ENCODE measurements around the gene KATNAL2.

- no peak for TF ChIP-seq EZH2 (IDR thresholded peaks at IDR 0.05)
- no peak for TF ChIP-seq POLR2AphosphoS5 (IDR thresholded peaks at IDR 0.05; ENCODE audit: borderline replicate concordance, low read depth, low read length)
These were observed 35.8 kb downstream of the KATNAL2 start for GRCh38 chr18:46953195-46953594.
